Adrenal gland (tissue), 5 donors: ENCODE results near the gene ZNHIT1.

Source experiments
- CTCF ChIP-seq, 6 experiments: fragments of 450-650 bp in 4 of 6; fragments of 200-600 bp in 2 of 6; sonication (generic) in 1 of 6; IDR thresholded peaks; 1 replicate in 5 of 6; 2 replicates in 1 of 6; pipeline versions ENCODE4 v1.5.1 to v1.8.0; 2016 to 2021; ENCODE audit warnings: antibody characterized with exemption in 6 of 6, mild to moderate bottlenecking in 2 of 6, moderate library complexity in 1 of 6
- POLR2A ChIP-seq, 2 donors: fragments of 450-650 bp; IDR thresholded peaks; one replicate each; pipeline ENCODE4 v1.6.1; 2017; ENCODE audit warnings: antibody characterized with exemption in 2 of 2, mild to moderate bottlenecking in 2 of 2, moderate library complexity in 1 of 2
- donor health status: DM: no; HTN: no; CAD: no.

DNA sequence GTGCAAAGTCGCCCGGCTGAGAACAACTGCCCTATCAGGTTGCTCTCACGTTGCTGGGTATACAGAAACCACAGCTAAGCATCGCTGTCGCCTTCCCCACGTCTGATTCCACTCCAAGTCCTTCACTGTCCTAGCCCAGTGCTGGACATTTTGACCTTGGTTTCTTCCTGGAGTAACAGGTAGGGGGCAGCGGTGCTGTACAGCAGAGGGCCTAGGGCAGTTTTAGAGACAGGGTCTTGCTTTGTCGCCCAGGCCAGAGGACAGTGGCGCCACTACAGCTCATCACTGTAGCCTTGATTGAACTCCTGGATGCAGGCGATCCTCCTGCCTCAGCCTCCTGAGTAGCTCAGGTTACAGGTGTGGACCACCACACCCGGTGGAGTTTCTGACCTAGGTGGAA is 17.1 kb downstream of the ZNHIT1 start:
- peak in 1 of 6 experiments; percentile 19 for TF ChIP-seq CTCF (IDR thresholded peaks at IDR 0.05)
- TF ChIP-seq POLR2A (IDR thresholded peaks at IDR 0.05), result no peak
